ENCODE results near the gene ZNF831.

The ZNF831 gene

GRCh38 chr20:59231124-59231804, 67.6 kb downstream of the ZNF831 start:
- ATAC-seq (ENCODE audit: low read depth) (no peak), DNase-seq (ENCODE audit: low spot score) (no peak)
- Histone ChIP-seq H3K9me3 (ENCODE audit: severe bottlenecking) (no peaks in the 10 kb centered on the region), H3K27me3 (ENCODE audit: insufficient read depth, poor library complexity, severe bottlenecking) (peaks cover 74% of the 10 kb centered on the region), H3K4me1 (ENCODE audit: insufficient read depth, poor library complexity, severe bottlenecking) (no peaks in the 10 kb centered on the region), H3K4me3 (ENCODE audit: severe bottlenecking) (no peak overlapping the region), H3K36me3 (ENCODE audit: low read depth) (no peaks in the 10 kb centered on the region), H3K27ac (ENCODE audit: poor library complexity, severe bottlenecking) (no peak overlapping the region)
- TF ChIP-seq CTCF (IDR thresholded peaks at IDR 0.05; ENCODE audit: poor library complexity, severe bottlenecking) = no peak

DNA sequence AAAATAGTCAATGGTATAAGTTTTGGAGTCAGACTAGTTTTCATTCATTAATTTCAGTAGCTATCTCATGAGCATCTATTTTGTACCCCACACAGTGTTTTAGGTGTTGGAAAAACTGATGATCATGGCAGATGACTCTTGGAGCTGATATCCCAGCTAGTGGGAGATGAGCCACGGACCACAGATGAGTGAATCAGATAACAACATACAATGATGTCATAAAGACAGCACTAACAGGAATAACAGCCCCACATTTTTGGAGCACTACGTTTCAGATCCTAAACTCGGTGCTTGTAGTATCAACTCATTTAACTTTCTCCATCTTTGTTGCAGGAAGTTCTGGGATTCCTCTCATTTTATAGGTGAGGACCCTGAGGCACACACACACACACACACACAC, 69.0 kb downstream of the ZNF831 start:
- TF ChIP-seq CTCF (IDR thresholded peaks at IDR 0.05; ENCODE audit: poor library complexity, severe bottlenecking) = no peak
- Histone ChIP-seq H3K4me3 (ENCODE audit: severe bottlenecking) (no peak overlapping the region), H3K36me3 (ENCODE audit: low read depth) (no peaks in the 10 kb centered on the region), H3K27me3 (ENCODE audit: insufficient read depth, poor library complexity, severe bottlenecking) (peaks cover 72% of the 10 kb centered on the region), H3K4me1 (ENCODE audit: insufficient read depth, poor library complexity, severe bottlenecking) (no peaks in the 10 kb centered on the region), H3K9me3 (ENCODE audit: severe bottlenecking) (no peaks in the 10 kb centered on the region), H3K27ac (ENCODE audit: poor library complexity, severe bottlenecking) (no peak overlapping the region)
- ATAC-seq (ENCODE audit: low read depth) (no peak), DNase-seq (ENCODE audit: low spot score) (no peak)

GRCh38 chr20:59235226-59235625, 71.6 kb downstream of the ZNF831 start:
- H3K4me1 ChIP-seq (ENCODE audit: insufficient read depth, poor library complexity, severe bottlenecking) = no peaks in the 10 kb centered on the region
- peaks cover 83% of the 10 kb centered on the region for H3K27me3 ChIP-seq (ENCODE audit: insufficient read depth, poor library complexity, severe bottlenecking)
- no peaks in the 10 kb centered on the region for H3K9me3 ChIP-seq (ENCODE audit: severe bottlenecking)
- ATAC-seq (ENCODE audit: low read depth) = no peak
- no peak for DNase-seq (ENCODE audit: low spot score)
- no peak overlapping the region for H3K4me3 ChIP-seq (ENCODE audit: severe bottlenecking)
- H3K36me3 ChIP-seq (ENCODE audit: low read depth) = no peaks in the 10 kb centered on the region
- no peak overlapping the region for H3K27ac ChIP-seq (ENCODE audit: poor library complexity, severe bottlenecking)
- TF ChIP-seq CTCF (IDR thresholded peaks at IDR 0.05; ENCODE audit: poor library complexity, severe bottlenecking) = no peak

DNA sequence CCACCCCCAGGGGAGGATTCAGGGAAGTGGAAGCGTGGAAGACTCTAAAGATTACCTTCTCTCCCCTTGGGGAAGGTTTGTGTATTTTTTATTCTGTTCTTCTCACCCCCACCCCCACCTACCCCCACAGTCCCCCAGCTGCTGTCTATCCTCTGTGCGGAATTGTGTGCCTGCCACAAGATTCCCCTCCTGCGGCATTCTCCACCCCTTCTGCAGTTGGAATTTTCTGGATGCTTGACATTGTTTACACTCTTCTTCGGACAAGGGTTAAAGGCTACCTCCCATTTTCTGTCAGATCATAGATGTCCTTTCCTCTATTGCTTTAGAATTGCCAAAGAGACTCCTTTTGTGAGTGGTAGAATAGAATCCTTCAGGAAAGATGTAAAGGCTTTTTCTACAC, 76.4 kb downstream of the ZNF831 start:
- no peak overlapping the region for H3K4me3 ChIP-seq (ENCODE audit: severe bottlenecking)
- no peaks in the 10 kb centered on the region for H3K36me3 ChIP-seq (ENCODE audit: low read depth)
- DNase-seq (ENCODE audit: low spot score) (no peak), ATAC-seq (ENCODE audit: low read depth) (no peak)
- H3K27ac ChIP-seq (ENCODE audit: poor library complexity, severe bottlenecking) = no peak overlapping the region
- TF ChIP-seq CTCF (IDR thresholded peaks at IDR 0.05; ENCODE audit: poor library complexity, severe bottlenecking) = no peak
- H3K27me3 ChIP-seq (ENCODE audit: insufficient read depth, poor library complexity, severe bottlenecking) = peaks cover 86% of the 10 kb centered on the region
- H3K9me3 ChIP-seq (ENCODE audit: severe bottlenecking) = no peaks in the 10 kb centered on the region
- H3K4me1 ChIP-seq (ENCODE audit: insufficient read depth, poor library complexity, severe bottlenecking) = no peaks in the 10 kb centered on the region
